GM23338 (cell line): Measurements from ENCODE around the gene ASB15. TPM values are rescaled to one million over a fixed set of nuclear protein-coding genes. Genes with fewer than 3 reads are reported as not detected.

Experiments
- ATAC-seq: fragments of 200-7000 bp; cut with Tn5 transposase; 3 replicates; pipeline ENCODE4 v1.9.1; 2020
- DNase-seq: peaks from one replicate; pipeline ENCODE4 v3.0.0-alpha.2; 2015; ENCODE audit warnings: low spot score
- H2AFZ ChIP-seq: fragments of 200-600 bp; sonication (generic); 2 replicates; pipeline ENCODE4 v1.8.0; 2016; ENCODE audit warnings: antibody characterized with exemption, mild to moderate bottlenecking, moderate library complexity
- H3F3A ChIP-seq: fragments of 200-600 bp; sonication (generic); replicated peaks from 2 replicates; pipeline ENCODE4 v1.8.0; 2017; ENCODE audit warnings: antibody characterized with exemption, mixed run types, low read depth
- H3K27ac ChIP-seq: fragments of 200-600 bp; sonication (generic); 2 replicates; pipeline ENCODE4 v1.6.1; 2016; ENCODE audit warnings: low read depth
- H3K27me3 ChIP-seq: fragments of 200-600 bp; sonication (generic); 2 replicates; pipeline ENCODE4 v1.8.0; 2016; ENCODE audit warnings: mild to moderate bottlenecking, mixed run types, moderate library complexity; ENCODE audit not compliant: insufficient read depth
- H3K36me3 ChIP-seq: fragments of 200-600 bp; sonication (generic); 2 replicates; pipeline ENCODE4 v1.8.0; 2016; ENCODE audit warnings: mild to moderate bottlenecking; ENCODE audit not compliant: insufficient read depth
- H3K4me1 ChIP-seq: fragments of 200-600 bp; sonication (generic); 2 replicates; pipeline ENCODE4 v1.8.0; 2016; ENCODE audit warnings: mild to moderate bottlenecking, moderate library complexity; ENCODE audit not compliant: insufficient read depth
- H3K4me2 ChIP-seq: fragments of 200-600 bp; sonication (generic); 2 replicates; pipeline ENCODE4 v1.7.1; 2017; ENCODE audit warnings: mixed run types
- H3K4me3 ChIP-seq: fragments of 200-600 bp; sonication (generic); 2 replicates; pipeline ENCODE4 v1.6.1; 2016; ENCODE audit warnings: mixed run types
- H3K79me2 ChIP-seq: fragments of 200-600 bp; sonication (generic); replicated peaks from 2 replicates; pipeline ENCODE4 v1.8.0; 2017; ENCODE audit warnings: mild to moderate bottlenecking; ENCODE audit not compliant: insufficient read depth
- H3K9me2 ChIP-seq: fragments of 200-600 bp; sonication (generic); 2 replicates; pipeline ENCODE4 v1.8.0; 2017; ENCODE audit not compliant: insufficient read depth
- H4K20me1 ChIP-seq: fragments of 200-600 bp; sonication (generic); replicated peaks from 2 replicates; pipeline ENCODE4 v1.8.0; 2017; ENCODE audit warnings: mild to moderate bottlenecking; ENCODE audit not compliant: insufficient read depth
- H3K27ac Mint-ChIP-seq: 2 replicates; pipeline ENCODE4 v1.8.0; 2020; ENCODE audit warnings: inconsistent platforms, mild to moderate bottlenecking, moderate library complexity, mixed read lengths
- H3K27me3 Mint-ChIP-seq: 3 replicates; pipeline ENCODE4 v1.8.0; 2022; ENCODE audit warnings: low read depth, mild to moderate bottlenecking, moderate library complexity, mixed read lengths, inconsistent platforms; ENCODE audit not compliant: insufficient read depth, poor library complexity
- H3K36me3 Mint-ChIP-seq: 3 replicates; pipeline ENCODE4 v1.8.0; 2021; ENCODE audit warnings: low read depth, mild to moderate bottlenecking, inconsistent platforms, moderate library complexity, mixed read lengths
- H3K4me1 Mint-ChIP-seq: 3 replicates; pipeline ENCODE4 v1.8.0; 2020; ENCODE audit warnings: mild to moderate bottlenecking, inconsistent platforms, mixed read lengths
- H3K4me3 Mint-ChIP-seq: 3 replicates; pipeline ENCODE4 v1.8.0; 2021; ENCODE audit warnings: moderate library complexity, mild to moderate bottlenecking, inconsistent platforms, mixed read lengths
- H3K9me3 Mint-ChIP-seq: 3 replicates; pipeline ENCODE4 v1.8.0; 2020; ENCODE audit warnings: moderate library complexity, mild to moderate bottlenecking, inconsistent platforms, mixed read lengths
- CREB1 ChIP-seq: fragments of 250-450 bp; sonication (Bioruptor Pico); IDR thresholded peaks from 2 replicates; pipeline ENCODE4 v1.5.0; 2020; ENCODE audit warnings: low read depth, mild to moderate bottlenecking, moderate library complexity
- CTCF ChIP-seq, 2 experiments: fragments of 200-600 bp in 1 of 2; sonication (generic) in 1 of 2; conservative IDR thresholded peaks; 2 replicates each; pipeline versions ENCODE4 v1.5.1 to v1.6.1; 2016 to 2017; ENCODE audit warnings: antibody characterized with exemption in 2 of 2, low read depth in 2 of 2, mild to moderate bottlenecking in 2 of 2, moderate library complexity in 1 of 2
- ETS1 ChIP-seq: IDR thresholded peaks from 2 replicates; pipeline ENCODE4 v1.6.1; 2016; ENCODE audit warnings: antibody characterized with exemption
- EZH2 ChIP-seq: fragments of 200-600 bp; sonication (generic); IDR thresholded peaks from one replicate; pipeline ENCODE4 v1.8.0; 2017; ENCODE audit warnings: antibody characterized with exemption, mild to moderate bottlenecking, low read depth; ENCODE audit not compliant: unreplicated experiment
- EZH2phosphoT487 ChIP-seq: fragments of 200-600 bp; sonication (generic); IDR thresholded peaks from one replicate; pipeline ENCODE4 v1.8.1; 2018; ENCODE audit warnings: antibody characterized with exemption; ENCODE audit not compliant: unreplicated experiment
- JUNB ChIP-seq: IDR thresholded peaks from one replicate; pipeline ENCODE4 v1.6.1; 2016; ENCODE audit warnings: antibody characterized with exemption; ENCODE audit not compliant: unreplicated experiment
- NANOG ChIP-seq: IDR thresholded peaks from 2 replicates; pipeline ENCODE4 v1.6.1; 2016; ENCODE audit warnings: antibody characterized with exemption, borderline replicate concordance
- POLR2AphosphoS5 ChIP-seq: IDR thresholded peaks from 2 replicates; pipeline ENCODE4 v1.6.1; 2016; ENCODE audit warnings: antibody characterized with exemption, low read depth
- REST ChIP-seq: IDR thresholded peaks from one replicate; pipeline ENCODE4 v1.6.1; 2018; ENCODE audit warnings: antibody characterized with exemption; ENCODE audit not compliant: unreplicated experiment
- STAT1 ChIP-seq: IDR thresholded peaks from one replicate; pipeline ENCODE4 v1.6.1; 2016; ENCODE audit warnings: antibody characterized with exemption; ENCODE audit not compliant: unreplicated experiment
- ZNF114 ChIP-seq: fragments of 250-450 bp; sonication (Bioruptor Pico); IDR thresholded peaks from 2 replicates; pipeline ENCODE4 v1.5.0; 2020; ENCODE audit warnings: mild to moderate bottlenecking, moderate library complexity
- ZNF331 ChIP-seq: fragments of 250-450 bp; sonication (Bioruptor Pico); IDR thresholded peaks from 2 replicates; pipeline ENCODE4 v1.5.0; 2020; ENCODE audit warnings: low read depth, mild to moderate bottlenecking, moderate library complexity
- ZNF462 ChIP-seq: fragments of 250-450 bp; sonication (Bioruptor Pico); IDR thresholded peaks from 2 replicates; pipeline ENCODE4 v1.5.0; 2020; ENCODE audit warnings: mild to moderate bottlenecking, moderate library complexity
- polyA plus RNA-seq: library from polyadenylated mRNA; unstranded; fragments of >200 nt; fragmentation: Nextera tagmentation; extraction: Ambion mirVana; gene quantifications from 2 replicates; pipeline ENCODE4 v1.2.1, GENCODE V29; 2016
- total RNA-seq: library from RNA; depleted of rRNA; stranded (reverse); fragments of >200 nt; shearing (Covaris generic); gene quantifications from 2 replicates; pipeline ENCODE4 v1.2.3, GENCODE V29; 2014

The ASB15 gene
- total and polyA plus RNA-seq, 2 experiments from 2014 or later: not detected

GRCh38 chr7:123674399-123675180 is 73.0 kb downstream of the ASB15 start:
- H3K4me3 Mint-ChIP-seq: no peak overlapping the region
- no peaks in the 10 kb centered on the region for H3K9me3 Mint-ChIP-seq
- no peak overlapping the region for H3K27ac ChIP-seq
- peaks cover 7% of the 10 kb centered on the region; the same call in 1 of the 2 replicates for H3K9me2 ChIP-seq
- TF ChIP-seq CTCF (conservative IDR thresholded peaks at IDR 0.05; ENCODE audit: low read depth in 2 of 2) (no peak), EZH2phosphoT487 (no peak), ETS1 (no peak), NANOG (no peak), REST (no peak), STAT1 (no peak), EZH2 (no peak), POLR2AphosphoS5 (no peak), ZNF331 (CRISPR knock-in tag) (no peak), ZNF462 (CRISPR knock-in tag) (no peak), ZNF114 (no peak), CREB1 (CRISPR knock-in tag) (no peak), JUNB (no peak)
- no peak overlapping the region for H2AFZ ChIP-seq
- ATAC-seq (no peak), DNase-seq (no peak)
- no peak overlapping the region for H3K4me3 ChIP-seq
- no peaks in the 10 kb centered on the region for H3F3A ChIP-seq
- no peaks in the 10 kb centered on the region for H4K20me1 ChIP-seq
- peaks cover 15% of the 10 kb centered on the region; the same call in 2 of the 3 replicates for H3K4me1 Mint-ChIP-seq
- H3K79me2 ChIP-seq: no peaks in the 10 kb centered on the region
- H3K36me3 Mint-ChIP-seq: no peaks in the 10 kb centered on the region
- H3K36me3 ChIP-seq: no peaks in the 10 kb centered on the region
- H3K4me1 ChIP-seq: peaks cover 9% of the 10 kb centered on the region; the same call in 1 of the 2 replicates
- no peak overlapping the region for H3K27ac Mint-ChIP-seq
- H3K4me2 ChIP-seq: no peak overlapping the region
- peaks cover 2% of the 10 kb centered on the region for H3K27me3 Mint-ChIP-seq
- H3K27me3 ChIP-seq: no peaks in the 10 kb centered on the region
